Measurements from ENCODE around the gene PROX2.

PROX2 gene

GRCh38 chr14:74879427-74880182, 3.7 kb upstream of the PROX2 start:
- TF ChIP-seq POLR2AphosphoS5 (IDR thresholded peaks at IDR 0.05; ENCODE audit: borderline replicate concordance, low read depth, low read length) (no peak), FOXP2 (optimal IDR thresholded peaks at IDR 0.05; ENCODE audit: control extremely low read depth, extremely low read length, insufficient read depth) (no peak), EZH2 (IDR thresholded peaks at IDR 0.05) (no peak)
- H3K4me3 ChIP-seq = no peak overlapping the region
- peaks cover 13% of the 10 kb centered on the region for H3K36me3 ChIP-seq (ENCODE audit: insufficient read depth, low read length)
- H3K27ac ChIP-seq = no peak overlapping the region
- no peaks in the 10 kb centered on the region for H3K9me3 ChIP-seq (ENCODE audit: low read depth, low read length)
- H3K9ac ChIP-seq (ENCODE audit: insufficient read length) = no peak overlapping the region
- DNase-seq (ENCODE audit: low read depth, low spot score) = no peak

GRCh38 chr14:74875204-74875603, 741 bp downstream of the PROX2 start:
- H3K4me3 ChIP-seq = no peak overlapping the region
- no peak overlapping the region for H3K9ac ChIP-seq (ENCODE audit: insufficient read length)
- no peaks in the 10 kb centered on the region for H3K36me3 ChIP-seq (ENCODE audit: insufficient read depth, low read length)
- H3K27ac ChIP-seq = no peak overlapping the region
- no peak for DNase-seq (ENCODE audit: low read depth, low spot score)
- H3K9me3 ChIP-seq (ENCODE audit: low read depth, low read length) = no peaks in the 10 kb centered on the region
- TF ChIP-seq EZH2 (IDR thresholded peaks at IDR 0.05) (no peak), FOXP2 (optimal IDR thresholded peaks at IDR 0.05; ENCODE audit: control extremely low read depth, extremely low read length, insufficient read depth) (no peak), POLR2AphosphoS5 (IDR thresholded peaks at IDR 0.05; ENCODE audit: borderline replicate concordance, low read depth, low read length) (no peak)

- no peak for DNase-seq (ENCODE audit: low read depth, low spot score)
- TF ChIP-seq POLR2AphosphoS5 (IDR thresholded peaks at IDR 0.05; ENCODE audit: borderline replicate concordance, low read depth, low read length) (no peak), EZH2 (IDR thresholded peaks at IDR 0.05) (no peak), FOXP2 (optimal IDR thresholded peaks at IDR 0.05; ENCODE audit: control extremely low read depth, extremely low read length, insufficient read depth) (no peak)
- Histone ChIP-seq H3K27ac (no peak overlapping the region), H3K36me3 (ENCODE audit: insufficient read depth, low read length) (no peaks in the 10 kb centered on the region), H3K9me3 (ENCODE audit: low read depth, low read length) (no peaks in the 10 kb centered on the region), H3K9ac (ENCODE audit: insufficient read length) (no peak overlapping the region), H3K4me3 (no peak overlapping the region)
Observed at GRCh38 chr14:74871819-74872218, 4.1 kb downstream of the PROX2 start.

DNA sequence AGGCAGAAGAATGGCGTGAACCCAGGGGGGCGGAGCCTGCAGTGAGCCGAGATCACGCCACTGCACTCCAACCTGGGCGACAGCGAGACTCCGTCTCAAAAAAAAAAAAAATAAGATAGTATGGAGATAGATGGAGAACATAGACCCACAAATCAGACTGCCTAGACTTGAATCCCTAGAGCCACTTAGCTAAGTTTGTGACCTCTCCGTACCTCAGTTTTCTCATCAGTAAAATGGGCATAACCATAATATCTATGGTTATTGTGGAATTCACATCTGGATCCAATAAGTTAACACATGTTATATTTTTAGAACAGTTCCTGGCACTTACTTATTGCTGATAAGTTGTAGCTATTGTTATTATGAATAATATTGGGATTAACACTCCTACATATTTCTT, 7.2 kb downstream of the PROX2 start:
- no peak overlapping the region for H3K4me3 ChIP-seq
- no peaks in the 10 kb centered on the region for H3K36me3 ChIP-seq (ENCODE audit: insufficient read depth, low read length)
- DNase-seq (ENCODE audit: low read depth, low spot score) = no peak
- TF ChIP-seq POLR2AphosphoS5 (IDR thresholded peaks at IDR 0.05; ENCODE audit: borderline replicate concordance, low read depth, low read length) (no peak), EZH2 (IDR thresholded peaks at IDR 0.05) (no peak), FOXP2 (optimal IDR thresholded peaks at IDR 0.05; ENCODE audit: control extremely low read depth, extremely low read length, insufficient read depth) (no peak)
- H3K9me3 ChIP-seq (ENCODE audit: low read depth, low read length) = no peaks in the 10 kb centered on the region
- H3K27ac ChIP-seq = no peak overlapping the region
- no peak overlapping the region for H3K9ac ChIP-seq (ENCODE audit: insufficient read length)

DNA sequence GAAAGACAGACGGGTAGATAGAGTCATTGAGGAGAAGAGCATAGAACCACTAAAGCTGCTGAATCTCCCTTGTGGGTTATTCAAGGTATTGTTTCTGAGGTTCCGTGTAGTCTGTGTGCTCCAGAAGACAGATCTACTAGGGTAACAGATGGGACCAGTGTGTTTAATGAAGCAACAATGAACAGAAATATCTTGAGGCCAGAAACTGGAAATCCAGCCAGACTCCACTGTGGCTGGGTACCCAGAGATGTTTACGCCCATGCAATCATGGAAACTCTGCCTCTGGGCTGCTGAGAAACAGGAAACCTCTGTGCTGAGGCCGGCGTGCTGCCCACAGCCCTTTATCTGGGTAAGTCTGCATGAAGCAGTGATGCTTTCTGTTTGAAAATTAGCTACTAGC, 8.3 kb downstream of the PROX2 start:
- H3K9ac ChIP-seq (ENCODE audit: insufficient read length) = no peak overlapping the region
- H3K36me3 ChIP-seq (ENCODE audit: insufficient read depth, low read length) = no peaks in the 10 kb centered on the region
- no peaks in the 10 kb centered on the region for H3K9me3 ChIP-seq (ENCODE audit: low read depth, low read length)
- no peak for TF ChIP-seq EZH2 (IDR thresholded peaks at IDR 0.05)
- TF ChIP-seq POLR2AphosphoS5 (IDR thresholded peaks at IDR 0.05; ENCODE audit: borderline replicate concordance, low read depth, low read length) = no peak
- TF ChIP-seq FOXP2 (optimal IDR thresholded peaks at IDR 0.05; ENCODE audit: control extremely low read depth, extremely low read length, insufficient read depth) = no peak
- H3K27ac ChIP-seq = peak overlapping the region; percentile 27; the same call in 1 of the 2 replicates
- no peak overlapping the region for H3K4me3 ChIP-seq
- DNase-seq (ENCODE audit: low read depth, low spot score) = no peak

- Histone ChIP-seq H3K36me3 (ENCODE audit: insufficient read depth, low read length) (no peaks in the 10 kb centered on the region), H3K9ac (ENCODE audit: insufficient read length) (no peak overlapping the region), H3K9me3 (ENCODE audit: low read depth, low read length) (no peaks in the 10 kb centered on the region), H3K4me3 (no peak overlapping the region), H3K27ac (peak overlapping the region; percentile 27; the same call in 1 of the 2 replicates)
- no peak for DNase-seq (ENCODE audit: low read depth, low spot score)
- TF ChIP-seq EZH2 (IDR thresholded peaks at IDR 0.05) (no peak), FOXP2 (optimal IDR thresholded peaks at IDR 0.05; ENCODE audit: control extremely low read depth, extremely low read length, insufficient read depth) (no peak), POLR2AphosphoS5 (IDR thresholded peaks at IDR 0.05; ENCODE audit: borderline replicate concordance, low read depth, low read length) (no peak)
Observed at GRCh38 chr14:74866708-74867389, 9.1 kb downstream of the PROX2 start.

GRCh38 chr14:74865156-74865555, 10.8 kb downstream of the PROX2 start:
- DNase-seq (ENCODE audit: low read depth, low spot score) = no peak
- no peaks in the 10 kb centered on the region for H3K9me3 ChIP-seq (ENCODE audit: low read depth, low read length)
- no peak overlapping the region for H3K27ac ChIP-seq
- H3K36me3 ChIP-seq (ENCODE audit: insufficient read depth, low read length) = no peaks in the 10 kb centered on the region
- no peak overlapping the region for H3K9ac ChIP-seq (ENCODE audit: insufficient read length)
- H3K4me3 ChIP-seq = no peak overlapping the region
- no peak for TF ChIP-seq POLR2AphosphoS5 (IDR thresholded peaks at IDR 0.05; ENCODE audit: borderline replicate concordance, low read depth, low read length)
- no peak for TF ChIP-seq FOXP2 (optimal IDR thresholded peaks at IDR 0.05; ENCODE audit: control extremely low read depth, extremely low read length, insufficient read depth)
- no peak for TF ChIP-seq EZH2 (IDR thresholded peaks at IDR 0.05)

- H3K9me3 ChIP-seq (ENCODE audit: low read depth, low read length) = no peaks in the 10 kb centered on the region
- H3K27ac ChIP-seq = no peak overlapping the region
- no peaks in the 10 kb centered on the region for H3K36me3 ChIP-seq (ENCODE audit: insufficient read depth, low read length)
- H3K4me3 ChIP-seq = no peak overlapping the region
- no peak for DNase-seq (ENCODE audit: low read depth, low spot score)
- H3K9ac ChIP-seq (ENCODE audit: insufficient read length) = no peak overlapping the region
- TF ChIP-seq EZH2 (IDR thresholded peaks at IDR 0.05) (no peak), POLR2AphosphoS5 (IDR thresholded peaks at IDR 0.05; ENCODE audit: borderline replicate concordance, low read depth, low read length) (no peak), FOXP2 (optimal IDR thresholded peaks at IDR 0.05; ENCODE audit: control extremely low read depth, extremely low read length, insufficient read depth) (no peak)
Observed at GRCh38 chr14:74864198-74864597, 11.7 kb downstream of the PROX2 start.
